Body of pancreas (tissue), 4 donors: ENCODE data around the gene CERT1. TPM values are rescaled to one million over a fixed set of nuclear protein-coding genes. Genes with fewer than 3 reads are reported as not detected.

Source experiments
- ATAC-seq: fragments of 150-250 bp; one replicate; pipeline ENCODE4 v1.9.1; 2016
- DNase-seq, 4 donors: peaks; one replicate each; pipeline ENCODE4 v3.0.0-alpha.2; 2019
- H3K27ac ChIP-seq, 4 donors: fragments of 200-600 bp; sonication (generic); 1 replicate in 3 of 4; 2 replicates in 1 of 4; pipeline versions ENCODE4 v1.5.1 to v1.6.1; 2016 to 2019; ENCODE audit warnings: mild to moderate bottlenecking in 1 of 4, mixed read lengths in 1 of 4, moderate library complexity in 1 of 4
- H3K27me3 ChIP-seq, 2 donors: fragments of 200-600 bp; sonication (generic); one replicate each; pipeline ENCODE4 v1.6.0; 2016; ENCODE audit warnings: mild to moderate bottlenecking in 1 of 2
- H3K36me3 ChIP-seq, 2 donors: fragments of 200-600 bp; sonication (generic); replicated peaks in 1 of 2; 2 replicates each; pipeline ENCODE4 v1.5.1; 2016; ENCODE audit warnings: low read depth in 2 of 2; ENCODE audit not compliant: insufficient read depth in 1 of 2
- H3K4me1 ChIP-seq: fragments of 200-600 bp; sonication (generic); one replicate; pipeline ENCODE4 v1.6.0; 2016
- H3K4me3 ChIP-seq, 2 donors: fragments of 200-600 bp; sonication (generic); 1 replicate in 1 of 2; 2 replicates in 1 of 2; pipeline ENCODE4 v1.5.1; 2016 to 2019
- H3K9me3 ChIP-seq, 3 donors: fragments of 200-600 bp; sonication (generic); 1 replicate in 2 of 3; 2 replicates in 1 of 3; pipeline ENCODE4 v1.5.1; 2016
- POLR2A ChIP-seq, 3 donors: fragments of 450-650 bp; IDR thresholded peaks; one replicate each; pipeline ENCODE4 v1.6.1; 2016; ENCODE audit warnings: antibody characterized with exemption in 3 of 3, mild to moderate bottlenecking in 2 of 3
- whole genome bisulfite sequencing, 2 donors: methylation state at CpG; one replicate each; pipeline ENCODE4 v1.1.5; 2017; 5-methylcytosine and 5-hydroxymethylcytosine counted together
- intact Hi-C: fragments of 100-400 bp; cut with DNase I; formaldehyde crosslinking; loops from one replicate; pipeline ENCODE4 v1.15.1; 2023
- total RNA-seq, 2 donors: library from RNA; depleted of rRNA; stranded (reverse); fragments of >200 nt; gene quantifications; one replicate each; pipeline ENCODE4 v1.1.0, GENCODE V29; 2016
- TF ChIP-seq, protein P1 (sequence below), 7 experiments: fragments of 450-650 bp in 4 of 7; fragments of 200-600 bp in 3 of 7; sonication (generic) in 3 of 7; IDR thresholded peaks; one replicate each; pipeline ENCODE4 v1.5.1; 2016 to 2019; ENCODE audit warnings: antibody characterized with exemption in 7 of 7

Gene CERT1
- total RNA-seq, 2 donors from 2014 or later, result 17.8 to 19.5 TPM

DNA sequence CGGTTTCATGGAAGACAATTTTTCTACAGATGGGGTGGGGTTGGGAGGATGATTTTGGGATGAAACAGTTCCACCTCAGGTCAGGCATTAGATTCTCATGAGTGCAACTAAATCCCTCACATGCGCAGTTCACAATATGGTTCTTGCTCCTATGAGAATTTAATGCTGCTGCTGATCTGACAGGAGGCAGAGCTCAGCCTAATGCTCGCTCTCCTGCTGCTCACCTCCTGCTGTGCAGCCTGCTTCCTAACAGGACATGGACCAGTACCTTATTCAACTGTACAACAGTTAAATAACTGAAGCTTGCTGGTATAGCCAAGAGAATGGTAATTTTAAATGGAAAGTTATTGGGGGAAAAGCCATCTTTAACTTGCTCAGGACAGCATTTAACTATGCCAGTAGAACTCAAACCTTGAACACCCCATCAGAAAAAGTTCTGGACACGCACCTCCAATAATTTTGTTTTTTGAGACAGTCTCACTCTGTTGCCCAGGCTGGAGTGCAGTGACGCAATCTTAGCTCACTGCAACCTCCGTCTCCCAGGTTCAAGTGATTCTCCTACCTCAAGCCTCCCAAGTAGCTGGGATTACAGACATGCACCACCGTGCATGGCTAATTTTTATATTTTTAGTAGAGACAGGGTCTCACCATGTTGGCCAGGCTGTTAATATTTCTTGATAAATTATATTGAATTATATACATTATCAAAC, 146.7 kb downstream of the CERT1 start:
- no peak for DNase-seq
- H3K27ac ChIP-seq, result no peak overlapping the region
- 85 to 87% methylated on average over 7 of the region's 7 CpGs for WGBS, 2 donors

DNA sequence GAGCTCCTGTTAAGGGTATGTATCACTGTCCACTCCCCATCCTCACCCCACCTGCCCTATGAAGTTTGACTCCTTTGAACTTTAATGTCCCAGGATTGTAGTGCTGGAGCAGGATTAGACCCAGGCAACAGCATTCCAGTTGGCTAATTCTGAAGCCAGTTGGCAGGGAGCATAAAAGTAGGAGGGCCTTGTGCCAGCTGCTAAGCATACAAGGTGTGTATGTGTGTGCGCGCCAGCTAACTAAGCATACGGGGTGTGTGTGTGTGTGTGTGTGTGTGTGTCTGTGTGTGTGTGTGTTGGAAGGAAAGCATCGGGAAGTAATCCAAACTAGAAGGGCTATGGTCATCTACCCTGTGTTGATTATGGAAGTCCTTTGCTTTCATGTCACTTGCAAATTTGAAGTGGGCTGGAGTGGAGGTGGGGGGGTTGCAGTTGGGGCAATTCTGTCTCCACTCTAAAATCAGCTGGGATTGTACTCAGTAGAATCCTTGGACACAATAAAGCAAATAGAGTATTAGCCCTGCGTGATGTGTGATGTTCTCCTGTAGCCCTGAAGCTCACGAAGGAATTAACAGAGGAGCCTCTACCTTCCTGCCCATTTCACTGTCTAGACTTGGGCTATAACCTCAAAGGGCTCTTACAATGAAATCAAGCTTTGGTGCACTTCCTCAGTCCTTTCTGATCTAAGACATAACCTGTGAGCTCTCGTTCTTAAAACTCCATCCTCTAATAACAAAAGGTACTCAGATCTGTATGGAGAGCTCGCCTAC, 147.5 kb downstream of the CERT1 start:
- ATAC-seq (peak; percentile 91), DNase-seq (peak; percentile 77 to 88 (median 87))
- Histone ChIP-seq H3K36me3 (peaks cover 7 to 9% of the 10 kb centered on the region in 2 donors), H3K27ac (no peak overlapping the region), H3K27me3 (no peaks in the 10 kb centered on the region), H3K9me3 (no peaks in the 10 kb centered on the region), H3K4me1 (peaks cover 12% of the 10 kb centered on the region), H3K4me3 (no peak overlapping the region)
- 28 to 46% methylated on average over 8 of the region's 8 CpGs for WGBS, 2 donors
- TF ChIP-seq, protein P1, sequence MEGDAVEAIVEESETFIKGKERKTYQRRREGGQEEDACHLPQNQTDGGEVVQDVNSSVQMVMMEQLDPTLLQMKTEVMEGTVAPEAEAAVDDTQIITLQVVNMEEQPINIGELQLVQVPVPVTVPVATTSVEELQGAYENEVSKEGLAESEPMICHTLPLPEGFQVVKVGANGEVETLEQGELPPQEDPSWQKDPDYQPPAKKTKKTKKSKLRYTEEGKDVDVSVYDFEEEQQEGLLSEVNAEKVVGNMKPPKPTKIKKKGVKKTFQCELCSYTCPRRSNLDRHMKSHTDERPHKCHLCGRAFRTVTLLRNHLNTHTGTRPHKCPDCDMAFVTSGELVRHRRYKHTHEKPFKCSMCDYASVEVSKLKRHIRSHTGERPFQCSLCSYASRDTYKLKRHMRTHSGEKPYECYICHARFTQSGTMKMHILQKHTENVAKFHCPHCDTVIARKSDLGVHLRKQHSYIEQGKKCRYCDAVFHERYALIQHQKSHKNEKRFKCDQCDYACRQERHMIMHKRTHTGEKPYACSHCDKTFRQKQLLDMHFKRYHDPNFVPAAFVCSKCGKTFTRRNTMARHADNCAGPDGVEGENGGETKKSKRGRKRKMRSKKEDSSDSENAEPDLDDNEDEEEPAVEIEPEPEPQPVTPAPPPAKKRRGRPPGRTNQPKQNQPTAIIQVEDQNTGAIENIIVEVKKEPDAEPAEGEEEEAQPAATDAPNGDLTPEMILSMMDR (IDR thresholded peaks at IDR 0.05), result no peak
- no peak for TF ChIP-seq POLR2A (IDR thresholded peaks at IDR 0.05)
- intact Hi-C loops, result no loop called here

More for the DNA sequence above, 146.7 kb downstream of the CERT1 start:
- TF ChIP-seq, protein P1 (IDR thresholded peaks at IDR 0.05), result no peak
- TF ChIP-seq POLR2A (IDR thresholded peaks at IDR 0.05), result no peak
- Histone ChIP-seq H3K27me3 (no peaks in the 10 kb centered on the region), H3K36me3 (peaks cover 2 to 3% of the 10 kb centered on the region in 2 donors), H3K4me1 (peaks cover 12% of the 10 kb centered on the region), H3K9me3 (no peaks in the 10 kb centered on the region), H3K4me3 (no peak overlapping the region)
- intact Hi-C loops, result no loop called here
- no peak for ATAC-seq

- no peak for DNase-seq
- TF ChIP-seq, protein P1 (IDR thresholded peaks at IDR 0.05), result no peak
- no peak for TF ChIP-seq POLR2A (IDR thresholded peaks at IDR 0.05)
- Histone ChIP-seq H3K36me3 (peaks cover 7 to 13% of the 10 kb centered on the region in 2 donors), H3K9me3 (no peaks in the 10 kb centered on the region), H3K4me3 (no peak overlapping the region), H3K27ac (no peak overlapping the region), H3K4me1 (peaks cover 12% of the 10 kb centered on the region), H3K27me3 (no peaks in the 10 kb centered on the region)
- intact Hi-C loops, result no loop called here
- ATAC-seq, result no peak
- 69 to 81% methylated on average over 5 of the region's 5 CpGs for WGBS, 2 donors
Observed at GRCh38 chr5:75363111-75363510, 148.3 kb downstream of the CERT1 start.

DNA sequence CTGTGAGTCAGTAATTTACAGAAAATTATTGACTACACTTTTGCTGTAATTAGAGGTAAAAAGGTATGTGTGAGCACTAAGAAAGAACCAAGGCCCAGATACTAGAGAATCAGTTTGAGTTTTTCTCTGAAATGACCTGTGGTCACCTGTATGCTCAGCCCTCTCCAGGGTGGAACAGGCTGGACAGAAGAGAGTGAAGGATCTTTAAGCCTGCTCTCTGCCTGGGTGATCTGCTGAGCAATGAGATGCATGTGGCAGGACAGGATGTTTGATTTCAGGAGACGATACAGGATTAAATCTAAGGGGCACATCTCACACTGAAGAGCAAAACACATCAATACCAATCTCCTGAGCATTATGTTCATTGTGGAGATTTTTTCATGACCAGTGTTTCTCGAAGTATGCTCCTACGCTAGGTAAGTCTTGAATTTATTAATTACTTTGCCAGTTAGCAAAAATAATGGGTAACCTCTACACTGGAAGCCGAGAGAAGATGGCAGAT, 148.9 kb downstream of the CERT1 start:
- Histone ChIP-seq H3K27me3 (no peaks in the 10 kb centered on the region), H3K4me3 (no peak overlapping the region), H3K4me1 (peaks cover 12% of the 10 kb centered on the region), H3K27ac (no peak overlapping the region), H3K9me3 (no peaks in the 10 kb centered on the region), H3K36me3 (peaks cover 7 to 18% of the 10 kb centered on the region in 2 donors)
- intact Hi-C loops, result no loop called here
- ATAC-seq, result no peak
- DNase-seq, result no peak
- no peak for TF ChIP-seq POLR2A (IDR thresholded peaks at IDR 0.05)
- TF ChIP-seq, protein P1 (IDR thresholded peaks at IDR 0.05), result no peak
- 94 to 96% methylated on average over 4 of the region's 4 CpGs for WGBS, 2 donors
